Esophagus squamous epithelium (tissue), 4 donors: ENCODE results near the gene SLC35F2.

Experiments
- CTCF ChIP-seq, 6 experiments: fragments of 450-650 bp in 4 of 6; fragments of 200-600 bp in 2 of 6; sonication (generic) in 2 of 6; IDR thresholded peaks; one replicate each; pipeline ENCODE4 v1.5.1; 2016 to 2019; ENCODE audit warnings: antibody characterized with exemption in 6 of 6, mild to moderate bottlenecking in 4 of 6, moderate library complexity in 4 of 6
- POLR2A ChIP-seq, 4 donors: fragments of 450-650 bp; IDR thresholded peaks; one replicate each; pipeline ENCODE4 v1.6.1; 2017; ENCODE audit warnings: antibody characterized with exemption in 4 of 4, mild to moderate bottlenecking in 4 of 4, moderate library complexity in 3 of 4

GRCh38 chr11:107876141-107876540 is 17.6 kb upstream of the SLC35F2 start:
- TF ChIP-seq CTCF (IDR thresholded peaks at IDR 0.05) = no peak
- TF ChIP-seq POLR2A (IDR thresholded peaks at IDR 0.05) = no peak
